Large intestine (tissue), 1 donor: ENCODE data around the gene PAGE3. TPM values are rescaled to one million over a fixed set of nuclear protein-coding genes. Genes with fewer than 3 reads are reported as not detected.

Experiments used
- polyA plus RNA-seq: library from polyadenylated mRNA; unstranded; fragments of 120-200 nt; gene quantifications from one replicate; pipeline ENCODE4 v1.2.1, GENCODE V29; 2013

The PAGE3 gene
- polyA plus RNA-seq, 1 donor, result not detected

Other genes starting within 250 kb of the PAGE3 start
- gene ALAS2, start 233.9 kb downstream of the PAGE3 start, polyA plus RNA-seq, result 15.6 TPM
- gene PAGE2B, start 189.9 kb downstream of the PAGE3 start, polyA plus RNA-seq, result 0.57 TPM
- gene PAGE2, start 175.9 kb downstream of the PAGE3 start, polyA plus RNA-seq, result 0.15 TPM
- gene PAGE5, start 44.6 kb downstream of the PAGE3 start, polyA plus RNA-seq, result not detected
- 91.9 TPM for gene MAGEH1, start 187.2 kb upstream of the PAGE3 start, polyA plus RNA-seq
- 7.4 TPM for gene USP51, start 224.9 kb upstream of the PAGE3 start, polyA plus RNA-seq